H1 (cell line): Measurements from ENCODE around the gene WBP1L. TPM values are rescaled to one million over a fixed set of nuclear protein-coding genes. Genes with fewer than 3 reads are reported as not detected.
A peak's percentile ranks its signal among the peaks of the same experiment; 100 is the strongest.

Experiments used
- ASH2L ChIP-seq: fragments of 200-600, 300-600 bp; sonication (generic); IDR thresholded peaks from one replicate; pipeline ENCODE4 v1.7.1; 2017; ENCODE audit warnings: low read length
- ATF3 ChIP-seq: IDR thresholded peaks from 2 replicates; pipeline ENCODE4 v1.6.1; 2011; ENCODE audit warnings: low read depth, mild to moderate bottlenecking, low read length; ENCODE audit not compliant: insufficient read depth
- BRCA1 ChIP-seq: IDR thresholded peaks from 2 replicates; pipeline ENCODE4 v1.6.1; 2012; ENCODE audit warnings: low read depth, low read length, improper control_type of control experiment
- CBX5 ChIP-seq: fragments of 300-800, 300-1000 bp; sonication (generic); IDR thresholded peaks from 2 replicates; pipeline ENCODE4 v1.7.1; 2016; ENCODE audit warnings: antibody characterized with exemption, low read length, low read depth
- CHD2 ChIP-seq: IDR thresholded peaks from 2 replicates; pipeline ENCODE4 v1.6.1; 2012; ENCODE audit warnings: low read length, improper control_type of control experiment
- CREB1 ChIP-seq: IDR thresholded peaks from 2 replicates; pipeline ENCODE4 v1.6.1; 2012; ENCODE audit warnings: inconsistent platforms
- EGR1 ChIP-seq: IDR thresholded peaks from 2 replicates; pipeline ENCODE4 v1.6.1; 2011; ENCODE audit warnings: low read depth, low read length, borderline replicate concordance
- EZH2 ChIP-seq: fragments of 200-600 bp; sonication (generic); IDR thresholded peaks from 2 replicates; pipeline ENCODE4 v1.7.1; 2012; ENCODE audit warnings: low read depth, mild to moderate bottlenecking, moderate library complexity, low read length, inconsistent platforms; ENCODE audit not compliant: severe bottlenecking
- FOSL1 ChIP-seq: IDR thresholded peaks from 2 replicates; pipeline ENCODE4 v1.6.1; 2011; ENCODE audit warnings: mild to moderate bottlenecking, low read depth, low read length, moderate library complexity; ENCODE audit not compliant: insufficient read depth
- GABPA ChIP-seq: IDR thresholded peaks from 2 replicates; pipeline ENCODE4 v1.6.1; 2011; ENCODE audit warnings: mild to moderate bottlenecking, low read length, moderate library complexity, borderline replicate concordance; ENCODE audit not compliant: insufficient read depth
- JUN ChIP-seq: IDR thresholded peaks from 2 replicates; pipeline ENCODE4 v1.6.1; 2011; ENCODE audit warnings: low read depth, mild to moderate bottlenecking, improper control_type of control experiment, low read length
- JUND ChIP-seq: IDR thresholded peaks from 2 replicates; pipeline ENCODE4 v1.6.1; 2011; ENCODE audit warnings: mild to moderate bottlenecking, improper control_type of control experiment, low read length
- MAX ChIP-seq: IDR thresholded peaks from 2 replicates; pipeline ENCODE4 v1.6.1; 2012; ENCODE audit warnings: inconsistent platforms
- NANOG ChIP-seq: IDR thresholded peaks from 2 replicates; pipeline ENCODE4 v1.6.1; 2011; ENCODE audit warnings: low read length, low read depth, mild to moderate bottlenecking, inconsistent platforms; ENCODE audit not compliant: insufficient read depth, poor library complexity, severe bottlenecking
- NRF1 ChIP-seq: IDR thresholded peaks from 2 replicates; pipeline ENCODE4 v1.6.1; 2011; ENCODE audit warnings: mild to moderate bottlenecking, low read depth, low read length, improper control_type of control experiment
- POLR2A ChIP-seq, 2 experiments: IDR thresholded peaks; 1 replicate in 1 of 2; 2 replicates in 1 of 2; pipeline ENCODE4 v1.6.1; 2011; ENCODE audit warnings: low read depth in 2 of 2, low read length in 2 of 2, mild to moderate bottlenecking in 2 of 2; ENCODE audit errors: control extremely low read depth in 1 of 2
- POU5F1 ChIP-seq: IDR thresholded peaks from 2 replicates; pipeline ENCODE4 v1.6.1; 2011; ENCODE audit warnings: low read depth, mild to moderate bottlenecking, low read length, moderate library complexity
- RFX5 ChIP-seq: IDR thresholded peaks from 2 replicates; pipeline ENCODE4 v1.6.1; 2011; ENCODE audit warnings: low read depth, low read length, improper control_type of control experiment, borderline replicate concordance
- RNF2 ChIP-seq: fragments of 200-900, 300-1000 bp; sonication (generic); IDR thresholded peaks from 2 replicates; pipeline ENCODE4 v1.7.1; 2016; ENCODE audit warnings: borderline replicate concordance, low read depth, mild to moderate bottlenecking, antibody characterized with exemption, low read length; ENCODE audit not compliant: poor library complexity, severe bottlenecking; ENCODE audit errors: missing control alignments
- SIRT6 ChIP-seq: IDR thresholded peaks from one replicate; pipeline ENCODE4 v1.7.1; 2012; ENCODE audit warnings: low read length, inconsistent platforms
- SIX5 ChIP-seq: IDR thresholded peaks from 2 replicates; pipeline ENCODE4 v1.6.1; 2011; ENCODE audit warnings: mild to moderate bottlenecking, low read depth, low read length
- SP2 ChIP-seq: IDR thresholded peaks from 2 replicates; pipeline ENCODE4 v1.6.1; 2012; ENCODE audit warnings: mild to moderate bottlenecking, low read length, inconsistent platforms
- TAF1 ChIP-seq: IDR thresholded peaks from 2 replicates; pipeline ENCODE4 v1.6.1; 2011; ENCODE audit warnings: mild to moderate bottlenecking, low read depth, low read length
- TCF12 ChIP-seq: IDR thresholded peaks from 2 replicates; pipeline ENCODE4 v1.6.1; 2011; ENCODE audit warnings: low read depth, mild to moderate bottlenecking, low read length
- ZNF274 ChIP-seq: IDR thresholded peaks from 2 replicates; pipeline ENCODE4 v1.7.0; 2012; ENCODE audit warnings: low read length, borderline replicate concordance; ENCODE audit errors: extremely low read depth
- polyA plus RNA-seq, 7 experiments: library from polyadenylated mRNA; depleted of rRNA in 3 of 7; stranded (reverse) in 5 of 7; unstranded in 2 of 7; fragments of >200 nt in 5 of 7; fragments of 200-250 nt in 2 of 7; gene quantifications; 1 replicate in 5 of 7; 2 replicates in 1 of 7; 4 replicates in 1 of 7; pipeline versions ENCODE4 v1.2.1 to v1.2.3, GENCODE V29; 2011 to 2013; ENCODE audit warnings: missing spikeins in 2 of 7, mixed read lengths in 2 of 7
- total RNA-seq: library from RNA; stranded (reverse); fragmentation: NEBNext Ultra II Directional; extraction: Animal tissue kit (Norgen Biotek cat#: 25700); gene quantifications from 2 replicates; pipeline ENCODE4 v1.2.1, GENCODE V29; 2021

The WBP1L gene
- total and polyA plus RNA-seq, 2 of the 8 experiments (the other 6 are each of a cell fraction or from before 2014, with no cell fraction given), result 26.6 to 29.9 TPM

- peak; percentile 35; the same call in 1 of the 2 replicates for TF ChIP-seq BRCA1
- TF ChIP-seq GABPA, result 0 out of 2 replicates have a peak, but pooled peaks have one; percentile 26
- no peak for TF ChIP-seq CHD2
- TF ChIP-seq JUND, result no peak
- TF ChIP-seq POU5F1, result no peak
- peak; percentile 100 for TF ChIP-seq EGR1
- TF ChIP-seq JUN, result no peak
- no peak for TF ChIP-seq FOSL1
- no peak for TF ChIP-seq ZNF274
- TF ChIP-seq RNF2, result no peak
- no peak for TF ChIP-seq NANOG
- peak; percentile 30; the same call in 1 of the 2 replicates for TF ChIP-seq CREB1
- no peak for TF ChIP-seq SP2
- TF ChIP-seq SIX5, result no peak
- peak in 1 of 2 experiments; percentile 77; a peak in 2 of 3 replicates for TF ChIP-seq POLR2A (IDR thresholded peaks at IDR 0.05; ENCODE audit: control extremely low read depth in 1 of 2, low read depth in 2 of 2, low read length in 2 of 2)
- TF ChIP-seq RFX5, result no peak
- 0 out of 2 replicates have a peak, but pooled peaks have one; percentile 10 for TF ChIP-seq TCF12
- peak; percentile 49 for TF ChIP-seq NRF1
- TF ChIP-seq ATF3, result peak; percentile 50; the same call in 1 of the 2 replicates
- TF ChIP-seq SIRT6, result no peak
- no peak; the same call in 1 of the 2 replicates for TF ChIP-seq MAX
- peak; percentile 82 for TF ChIP-seq TAF1
- no peak for TF ChIP-seq EZH2
- TF ChIP-seq CBX5, result no peak
- peak; percentile 78 for TF ChIP-seq ASH2L
Measured at GRCh38 chr10:102713814-102714620, 29.7 kb upstream of the WBP1L start, which contains the start of gene ARL3 (continued).
